Measurements from ENCODE around the gene E2F6.

E2F6 gene

DNA sequence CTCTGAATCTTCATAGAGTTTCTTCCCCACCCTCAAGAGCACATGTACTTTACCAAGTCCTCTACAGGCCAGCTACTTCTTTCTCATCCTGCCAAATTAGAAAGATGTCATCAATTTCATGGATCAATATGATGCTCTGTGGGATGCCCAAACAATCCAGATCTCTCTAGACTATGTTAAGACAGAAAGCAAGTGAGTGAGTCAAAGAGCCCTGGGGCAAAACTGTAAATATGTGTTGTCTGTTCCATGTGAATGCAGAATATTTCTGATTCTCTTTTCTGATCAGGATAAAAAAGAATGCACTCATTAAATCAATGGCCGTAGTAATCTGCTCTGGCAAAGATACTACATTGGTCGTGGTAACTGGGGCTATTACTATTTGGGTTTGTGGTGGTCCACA is 68.4 kb downstream of the E2F6 start (continued):
- TF ChIP-seq REPIN1 (tag by site-specific recombination; IDR thresholded peaks at IDR 0.05; ENCODE audit: low read depth): no peak
- TF ChIP-seq SETDB1 (IDR thresholded peaks at IDR 0.05; ENCODE audit: insufficient read length, low read length): no peak
- no peak for TF ChIP-seq ZNF544 (tag by site-specific recombination; IDR thresholded peaks at IDR 0.05)
- no peak for TF ChIP-seq ZNF23 (tag by site-specific recombination; IDR thresholded peaks at IDR 0.05; ENCODE audit: borderline replicate concordance)
- TF ChIP-seq ZNF214 (tag by site-specific recombination; IDR thresholded peaks at IDR 0.05; ENCODE audit: borderline replicate concordance): no peak
- TF ChIP-seq, protein P1, sequence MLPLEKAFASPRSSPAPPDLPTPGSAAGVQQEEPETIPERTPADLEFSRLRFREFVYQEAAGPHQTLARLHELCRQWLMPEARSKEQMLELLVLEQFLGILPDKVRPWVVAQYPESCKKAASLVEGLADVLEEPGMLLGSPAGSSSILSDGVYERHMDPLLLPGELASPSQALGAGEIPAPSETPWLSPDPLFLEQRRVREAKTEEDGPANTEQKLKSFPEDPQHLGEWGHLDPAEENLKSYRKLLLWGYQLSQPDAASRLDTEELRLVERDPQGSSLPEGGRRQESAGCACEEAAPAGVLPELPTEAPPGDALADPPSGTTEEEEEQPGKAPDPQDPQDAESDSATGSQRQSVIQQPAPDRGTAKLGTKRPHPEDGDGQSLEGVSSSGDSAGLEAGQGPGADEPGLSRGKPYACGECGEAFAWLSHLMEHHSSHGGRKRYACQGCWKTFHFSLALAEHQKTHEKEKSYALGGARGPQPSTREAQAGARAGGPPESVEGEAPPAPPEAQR (tag by site-specific recombination; IDR thresholded peaks at IDR 0.05): no peak
- no peak for TF ChIP-seq ZNF560 (tag by site-specific recombination; IDR thresholded peaks at IDR 0.05; ENCODE audit: borderline replicate concordance)
- TF ChIP-seq ZNF37A (tag by site-specific recombination; IDR thresholded peaks at IDR 0.05): no peak
- no peak for TF ChIP-seq ZNF707 (tag by site-specific recombination; IDR thresholded peaks at IDR 0.05)
- no peak for TF ChIP-seq ZFP69B (tag by site-specific recombination; IDR thresholded peaks at IDR 0.05)
- TF ChIP-seq ZFP3 (tag by site-specific recombination; IDR thresholded peaks at IDR 0.05; ENCODE audit: low read depth): no peak

GRCh38 chr2:11396467-11397445 is 69.2 kb downstream of the E2F6 start:
- Histone ChIP-seq H3K27ac (ENCODE audit: extremely low read depth, low read depth, low read length) (no peak overlapping the region), H3K4me3 (ENCODE audit: low read depth, low read length) (no peak overlapping the region), H3K9me3 (ENCODE audit: control insufficient read depth, insufficient read depth, low read depth, low read length) (no peaks in the 10 kb centered on the region), H3K4me1 (ENCODE audit: control insufficient read depth, insufficient read depth, low read length) (no peaks in the 10 kb centered on the region), H3K36me3 (ENCODE audit: control insufficient read depth in 2 of 2, insufficient read depth in 1 of 2, low read length in 2 of 2) (no peaks in the 10 kb centered on the region)
- TF ChIP-seq ZNF830 (tag by site-specific recombination; IDR thresholded peaks at IDR 0.05; ENCODE audit: low read depth) (no peak), ZFHX2 (tag by site-specific recombination; conservative IDR thresholded peaks at IDR 0.05) (no peak), ZNF623 (tag by site-specific recombination; IDR thresholded peaks at IDR 0.05) (no peak), SCRT1 (tag by site-specific recombination; IDR thresholded peaks at IDR 0.05; ENCODE audit: borderline replicate concordance) (no peak), ZNF223 (tag by site-specific recombination; IDR thresholded peaks at IDR 0.05) (no peak), KLF7 (tag by site-specific recombination; IDR thresholded peaks at IDR 0.05; ENCODE audit: borderline replicate concordance) (no peak), SETDB1 (IDR thresholded peaks at IDR 0.05; ENCODE audit: insufficient read length, low read length) (no peak), ZNF596 (tag by site-specific recombination; IDR thresholded peaks at IDR 0.05) (no peak), ZNF146 (tag by site-specific recombination; IDR thresholded peaks at IDR 0.05) (no peak), ZNF561 (tag by site-specific recombination; IDR thresholded peaks at IDR 0.05; ENCODE audit: borderline replicate concordance) (no peak), ZNF121 (tag by site-specific recombination; IDR thresholded peaks at IDR 0.05) (no peak), ZNF624 (tag by site-specific recombination; IDR thresholded peaks at IDR 0.05) (no peak)
- TF ChIP-seq, protein P2, sequence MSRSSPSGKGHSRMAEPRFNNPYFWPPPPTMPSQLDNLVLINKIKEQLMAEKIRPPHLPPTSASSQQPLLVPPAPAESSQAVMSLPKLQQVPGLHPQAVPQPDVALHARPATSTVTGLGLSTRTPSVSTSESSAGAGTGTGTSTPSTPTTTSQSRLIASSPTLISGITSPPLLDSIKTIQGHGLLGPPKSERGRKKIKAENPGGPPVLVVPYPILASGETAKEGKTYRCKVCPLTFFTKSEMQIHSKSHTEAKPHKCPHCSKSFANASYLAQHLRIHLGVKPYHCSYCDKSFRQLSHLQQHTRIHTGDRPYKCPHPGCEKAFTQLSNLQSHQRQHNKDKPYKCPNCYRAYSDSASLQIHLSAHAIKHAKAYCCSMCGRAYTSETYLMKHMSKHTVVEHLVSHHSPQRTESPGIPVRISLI (tag by site-specific recombination; IDR thresholded peaks at IDR 0.05): no peak
- POLR2A ChIA-PET: interaction anchor here (1.0 kb wide), 1 partner anchor 22 kb away, joined by 3 read pairs; no protein-coding TSS in a partner anchor
- CTCF ChIA-PET: interaction anchor here (0.6 kb wide), 1 partner anchor 1572 kb away, joined by 3 read pairs; no protein-coding TSS in a partner anchor

Measured in HEK293 (cell line).